Measurements from ENCODE around the gene HTRA1.

Gene HTRA1

GRCh38 chr10:122553341-122553740 lies 92.0 kb downstream of the HTRA1 start:
- DNase-seq (ENCODE audit: low read depth, low spot score): no peak

GRCh38 chr10:122554131-122555036 lies 93.0 kb downstream of the HTRA1 start:
- no peak for DNase-seq (ENCODE audit: low read depth, low spot score)

- DNase-seq (ENCODE audit: low read depth, low spot score): no peak
Measured at GRCh38 chr10:122555442-122555841, 94.1 kb downstream of the HTRA1 start.

GRCh38 chr10:122557516-122557915 lies 96.2 kb downstream of the HTRA1 start:
- no peak for DNase-seq (ENCODE audit: low read depth, low spot score)

GRCh38 chr10:122558452-122558851 lies 97.1 kb downstream of the HTRA1 start:
- no peak for DNase-seq (ENCODE audit: low read depth, low spot score)

- no peak for DNase-seq (ENCODE audit: low read depth, low spot score)
Measured at GRCh38 chr10:122559228-122559627, 97.9 kb downstream of the HTRA1 start.

- no peak for DNase-seq (ENCODE audit: low read depth, low spot score)
Measured at GRCh38 chr10:122560279-122560804, 99.0 kb downstream of the HTRA1 start, which contains the start of gene DMBT1. Gene DMBT1, plus strand, starts transcription at chr10:122560754. Its CDS starts 17 bp downstream, at chr10:122560771.

GRCh38 chr10:122561212-122561611 lies 99.9 kb downstream of the HTRA1 start:
- DNase-seq (ENCODE audit: low read depth, low spot score): peak; percentile 24

- no peak for DNase-seq (ENCODE audit: low read depth, low spot score)
Measured at GRCh38 chr10:122561792-122562191, 100.4 kb downstream of the HTRA1 start.
